Parathyroid adenoma (tissue), 2 donors: ENCODE results near the gene NDUFB5.

Experiments
- H2AFZ ChIP-seq: fragments of 300-600 bp; sonication (generic); one replicate; pipeline ENCODE4 v1.7.0; 2017; ENCODE audit warnings: antibody characterized with exemption, mild to moderate bottlenecking
- H3K27ac ChIP-seq: fragments of 300-600 bp; sonication (generic); one replicate; pipeline ENCODE4 v1.7.0; 2017
- H3K27me3 ChIP-seq: fragments of 300-600 bp; sonication (generic); one replicate; pipeline ENCODE4 v1.7.0; 2017; ENCODE audit warnings: low read length; ENCODE audit not compliant: control insufficient read depth, insufficient read depth
- H3K36me3 ChIP-seq: fragments of 300-600 bp; sonication (generic); one replicate; pipeline ENCODE4 v1.7.0; 2017; ENCODE audit warnings: low read length; ENCODE audit not compliant: control insufficient read depth, insufficient read depth
- H3K4me1 ChIP-seq: fragments of 300-600 bp; sonication (generic); one replicate; pipeline ENCODE4 v1.7.0; 2017; ENCODE audit warnings: control low read depth
- H3K4me2 ChIP-seq: fragments of 300-600 bp; sonication (generic); one replicate; pipeline ENCODE4 v1.7.0; 2017; ENCODE audit warnings: low read length
- H3K4me3 ChIP-seq: fragments of 300-600 bp; sonication (generic); one replicate; pipeline ENCODE4 v1.7.0; 2017; ENCODE audit warnings: low read depth, low read length
- H3K79me2 ChIP-seq: fragments of 300-600 bp; sonication (generic); one replicate; pipeline ENCODE4 v1.7.0; 2017; ENCODE audit warnings: control low read depth
- H3K9ac ChIP-seq: fragments of 300-600 bp; sonication (generic); one replicate; pipeline ENCODE4 v1.7.0; 2017; ENCODE audit warnings: mild to moderate bottlenecking
- H3K9me3 ChIP-seq: fragments of 300-600 bp; sonication (generic); one replicate; pipeline ENCODE4 v1.7.0; 2017; ENCODE audit warnings: low read length; ENCODE audit not compliant: control insufficient read depth
- TF ChIP-seq, protein P1 (sequence below): fragments of 300-600 bp; sonication (generic); IDR thresholded peaks from one replicate; pipeline ENCODE4 v1.7.0; 2017; ENCODE audit warnings: antibody characterized with exemption, mild to moderate bottlenecking
- donor health status: primary hyperparathyroidism.

Gene NDUFB5

GRCh38 chr3:179655236-179655635 lies 50.6 kb downstream of the NDUFB5 start:
- Histone ChIP-seq H3K9me3 (no peaks in the 10 kb centered on the region), H3K79me2 (peaks cover 21% of the 10 kb centered on the region), H3K4me1 (no peaks in the 10 kb centered on the region), H3K36me3 (no peaks in the 10 kb centered on the region), H3K9ac (no peak overlapping the region), H3K27ac (no peak overlapping the region), H2AFZ (no peak overlapping the region), H3K4me3 (no peak overlapping the region), H3K27me3 (no peaks in the 10 kb centered on the region), H3K4me2 (no peak overlapping the region)
- TF ChIP-seq, protein P1, sequence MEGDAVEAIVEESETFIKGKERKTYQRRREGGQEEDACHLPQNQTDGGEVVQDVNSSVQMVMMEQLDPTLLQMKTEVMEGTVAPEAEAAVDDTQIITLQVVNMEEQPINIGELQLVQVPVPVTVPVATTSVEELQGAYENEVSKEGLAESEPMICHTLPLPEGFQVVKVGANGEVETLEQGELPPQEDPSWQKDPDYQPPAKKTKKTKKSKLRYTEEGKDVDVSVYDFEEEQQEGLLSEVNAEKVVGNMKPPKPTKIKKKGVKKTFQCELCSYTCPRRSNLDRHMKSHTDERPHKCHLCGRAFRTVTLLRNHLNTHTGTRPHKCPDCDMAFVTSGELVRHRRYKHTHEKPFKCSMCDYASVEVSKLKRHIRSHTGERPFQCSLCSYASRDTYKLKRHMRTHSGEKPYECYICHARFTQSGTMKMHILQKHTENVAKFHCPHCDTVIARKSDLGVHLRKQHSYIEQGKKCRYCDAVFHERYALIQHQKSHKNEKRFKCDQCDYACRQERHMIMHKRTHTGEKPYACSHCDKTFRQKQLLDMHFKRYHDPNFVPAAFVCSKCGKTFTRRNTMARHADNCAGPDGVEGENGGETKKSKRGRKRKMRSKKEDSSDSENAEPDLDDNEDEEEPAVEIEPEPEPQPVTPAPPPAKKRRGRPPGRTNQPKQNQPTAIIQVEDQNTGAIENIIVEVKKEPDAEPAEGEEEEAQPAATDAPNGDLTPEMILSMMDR: no peak

- Histone ChIP-seq H3K36me3 (no peaks in the 10 kb centered on the region), H3K4me2 (no peak overlapping the region), H3K79me2 (peaks cover 27% of the 10 kb centered on the region), H3K27me3 (no peaks in the 10 kb centered on the region), H3K9ac (no peak overlapping the region), H3K4me1 (no peaks in the 10 kb centered on the region), H3K4me3 (no peak overlapping the region), H3K27ac (no peak overlapping the region), H3K9me3 (no peaks in the 10 kb centered on the region), H2AFZ (no peak overlapping the region)
- TF ChIP-seq, protein P1: no peak
Measured at GRCh38 chr3:179658606-179659005, 54.0 kb downstream of the NDUFB5 start.

DNA sequence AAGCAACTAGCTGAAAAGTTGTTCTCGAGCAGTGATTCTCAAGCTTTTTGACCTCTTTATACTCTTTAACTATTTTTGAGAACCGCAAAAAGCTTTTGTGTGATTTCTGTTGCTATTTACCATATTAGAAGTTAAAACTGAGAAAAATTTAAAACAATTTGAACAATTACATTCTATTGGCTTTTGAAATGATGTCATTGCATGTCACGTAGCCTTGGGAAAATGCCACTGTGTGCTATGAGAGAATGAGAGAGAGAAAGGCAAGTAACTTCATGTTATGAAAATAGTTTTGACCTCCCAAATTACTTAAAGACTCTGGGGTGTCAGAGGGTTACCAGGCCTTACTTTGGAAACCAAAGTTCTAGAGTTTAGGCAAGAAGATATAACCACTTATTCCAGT lies 56.3 kb downstream of the NDUFB5 start:
- H3K9ac ChIP-seq: no peak overlapping the region
- H2AFZ ChIP-seq: no peak overlapping the region
- H3K9me3 ChIP-seq: no peaks in the 10 kb centered on the region
- no peaks in the 10 kb centered on the region for H3K27me3 ChIP-seq
- no peak overlapping the region for H3K4me3 ChIP-seq
- H3K4me1 ChIP-seq: no peaks in the 10 kb centered on the region
- peaks cover 22% of the 10 kb centered on the region for H3K79me2 ChIP-seq
- TF ChIP-seq, protein P1: no peak
- no peaks in the 10 kb centered on the region for H3K36me3 ChIP-seq
- H3K4me2 ChIP-seq: no peak overlapping the region
- no peak overlapping the region for H3K27ac ChIP-seq

DNA sequence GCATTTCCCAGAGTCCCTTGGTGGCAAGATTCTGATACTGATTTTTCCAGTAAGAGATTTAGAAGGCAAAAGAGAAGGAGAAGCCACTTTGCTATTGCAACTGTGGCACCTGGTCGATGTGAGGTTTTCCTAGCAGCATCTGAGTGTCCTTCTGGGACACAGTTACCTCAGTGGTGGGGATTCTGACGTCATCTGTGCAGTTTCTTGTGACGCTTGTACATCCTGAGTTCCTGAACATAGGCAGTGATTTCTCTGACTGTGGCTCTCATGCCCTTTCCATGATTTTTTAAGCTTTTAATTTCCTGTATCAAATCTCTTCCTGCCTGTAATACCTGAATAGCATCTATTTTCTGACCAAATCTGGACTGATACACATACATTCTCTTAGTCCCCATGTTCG lies 57.2 kb downstream of the NDUFB5 start:
- Histone ChIP-seq H3K79me2 (peaks cover 13% of the 10 kb centered on the region), H3K4me2 (no peak overlapping the region), H3K9ac (no peak overlapping the region), H3K36me3 (no peaks in the 10 kb centered on the region), H3K27me3 (no peaks in the 10 kb centered on the region), H3K4me1 (no peaks in the 10 kb centered on the region), H2AFZ (no peak overlapping the region), H3K9me3 (no peaks in the 10 kb centered on the region), H3K4me3 (no peak overlapping the region), H3K27ac (no peak overlapping the region)
- TF ChIP-seq, protein P1: no peak

- Histone ChIP-seq H3K4me2 (no peak overlapping the region), H3K36me3 (no peaks in the 10 kb centered on the region), H3K9me3 (no peaks in the 10 kb centered on the region), H3K4me3 (no peak overlapping the region), H3K4me1 (no peaks in the 10 kb centered on the region), H2AFZ (no peak overlapping the region), H3K9ac (no peak overlapping the region), H3K27ac (no peak overlapping the region), H3K27me3 (no peaks in the 10 kb centered on the region), H3K79me2 (peaks cover 13% of the 10 kb centered on the region)
- TF ChIP-seq, protein P1: no peak
Measured at GRCh38 chr3:179663093-179663492, 58.5 kb downstream of the NDUFB5 start.
